Loucy (cell line): ENCODE results near the gene CPA4.

Experiments
- EZH2phosphoT487 ChIP-seq: fragments of 200-600 bp; IDR thresholded peaks from 2 replicates; pipeline ENCODE4 v1.6.1; 2018; ENCODE audit warnings: antibody characterized with exemption, mild to moderate bottlenecking, moderate library complexity, borderline replicate concordance
- TF ChIP-seq, protein P1 (sequence below): fragments of 200-600 bp; sonication (generic); conservative IDR thresholded peaks from 2 replicates; pipeline ENCODE4 v1.5.1; 2014; ENCODE audit warnings: mild to moderate bottlenecking, antibody characterized with exemption, low read length

DNA sequence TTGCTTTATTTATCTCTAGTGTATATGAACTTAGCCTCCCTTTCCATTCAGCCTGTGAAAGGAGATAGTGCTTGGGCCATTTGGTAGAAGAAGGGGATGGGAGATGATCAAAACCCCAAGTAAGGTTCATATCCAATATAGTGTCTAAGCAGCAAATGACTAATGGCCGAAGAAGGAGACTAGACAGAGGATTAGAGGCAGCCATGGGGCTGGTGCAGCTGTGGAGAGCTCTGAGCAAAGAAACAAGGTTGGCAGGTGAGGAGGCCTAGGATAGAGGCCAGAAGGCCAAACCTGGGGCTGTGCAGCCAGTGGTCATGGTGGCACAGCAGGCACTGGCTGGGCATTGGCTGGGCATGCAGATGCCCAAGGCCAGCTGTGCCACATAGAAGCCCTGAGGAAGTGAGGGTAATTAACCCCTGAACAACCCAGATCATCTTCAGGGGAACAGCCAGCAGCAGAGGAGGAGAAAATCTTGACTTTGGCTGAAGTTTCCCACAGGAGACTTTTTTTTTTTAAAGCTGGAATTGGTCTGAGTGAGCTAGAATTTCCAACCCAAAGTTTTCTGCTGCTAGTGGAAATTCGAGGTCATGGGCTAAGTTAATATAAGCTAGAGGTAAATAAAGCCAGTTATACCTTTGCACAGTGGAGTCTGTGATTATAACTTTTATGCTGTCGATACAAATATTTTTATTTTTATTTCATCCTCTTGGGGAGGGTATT lies 77.0 kb downstream of the CPA4 start:
- TF ChIP-seq, protein P1, sequence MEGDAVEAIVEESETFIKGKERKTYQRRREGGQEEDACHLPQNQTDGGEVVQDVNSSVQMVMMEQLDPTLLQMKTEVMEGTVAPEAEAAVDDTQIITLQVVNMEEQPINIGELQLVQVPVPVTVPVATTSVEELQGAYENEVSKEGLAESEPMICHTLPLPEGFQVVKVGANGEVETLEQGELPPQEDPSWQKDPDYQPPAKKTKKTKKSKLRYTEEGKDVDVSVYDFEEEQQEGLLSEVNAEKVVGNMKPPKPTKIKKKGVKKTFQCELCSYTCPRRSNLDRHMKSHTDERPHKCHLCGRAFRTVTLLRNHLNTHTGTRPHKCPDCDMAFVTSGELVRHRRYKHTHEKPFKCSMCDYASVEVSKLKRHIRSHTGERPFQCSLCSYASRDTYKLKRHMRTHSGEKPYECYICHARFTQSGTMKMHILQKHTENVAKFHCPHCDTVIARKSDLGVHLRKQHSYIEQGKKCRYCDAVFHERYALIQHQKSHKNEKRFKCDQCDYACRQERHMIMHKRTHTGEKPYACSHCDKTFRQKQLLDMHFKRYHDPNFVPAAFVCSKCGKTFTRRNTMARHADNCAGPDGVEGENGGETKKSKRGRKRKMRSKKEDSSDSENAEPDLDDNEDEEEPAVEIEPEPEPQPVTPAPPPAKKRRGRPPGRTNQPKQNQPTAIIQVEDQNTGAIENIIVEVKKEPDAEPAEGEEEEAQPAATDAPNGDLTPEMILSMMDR: no peak
- TF ChIP-seq EZH2phosphoT487: no peak
